T-helper 9 cell (primary cell): ENCODE measurements around the gene PAPPA2.

Experiments used
- DNase-seq: peaks from one replicate; pipeline ENCODE4 v3.0.0-alpha.2; 2020

Gene PAPPA2

DNA sequence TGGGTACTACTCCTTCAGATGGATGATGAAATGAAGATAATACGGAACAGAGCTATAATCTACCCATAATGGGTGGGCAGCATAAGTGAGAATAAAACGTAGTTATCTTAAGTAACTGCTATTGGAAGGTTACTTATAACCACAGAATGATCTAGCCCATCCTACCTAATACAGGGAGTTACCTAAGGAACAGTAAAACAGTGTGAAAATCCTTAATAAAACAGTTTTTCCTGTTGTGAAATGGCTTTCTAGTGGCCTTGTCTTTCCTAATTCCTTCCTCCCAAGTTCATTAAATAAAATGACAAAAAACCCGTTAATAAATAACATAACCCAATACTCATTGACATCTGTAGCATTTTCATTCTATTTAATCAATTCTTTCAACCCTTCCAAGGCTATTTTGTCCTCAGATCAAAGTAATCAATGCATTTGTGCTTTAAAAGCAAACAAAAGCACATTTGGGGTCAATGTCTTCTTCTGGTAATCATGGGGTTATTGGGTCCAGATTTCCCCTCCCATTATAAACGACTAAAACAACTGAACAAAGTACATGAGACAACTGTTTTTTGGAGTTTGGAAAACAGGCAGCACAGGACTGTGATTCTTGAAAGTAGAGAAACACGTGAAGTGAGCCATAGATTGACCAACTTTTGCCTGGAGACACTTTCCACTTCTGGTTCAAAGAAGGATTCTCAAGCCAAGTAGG is 42.0 kb downstream of the PAPPA2 start:
- DNase-seq: no peak

DNA sequence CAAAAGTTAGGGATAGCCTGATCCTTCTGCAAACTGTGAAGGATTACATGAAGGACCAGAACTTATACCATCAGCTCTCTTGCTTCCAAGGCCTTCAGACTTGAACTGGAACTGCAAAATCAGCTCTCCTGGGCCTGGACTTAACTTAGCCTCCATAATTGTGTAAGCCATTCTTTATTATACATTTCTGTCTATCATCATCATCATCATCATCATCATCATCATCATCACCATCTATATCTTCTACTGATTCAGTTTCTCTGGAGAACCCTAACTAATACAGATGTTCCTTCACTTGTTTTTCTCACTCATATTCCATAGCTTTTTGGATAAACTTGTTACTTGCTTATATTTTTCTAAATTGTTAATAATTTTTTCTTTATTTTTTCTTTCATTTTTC is 50.0 kb downstream of the PAPPA2 start:
- DNase-seq: no peak

DNA sequence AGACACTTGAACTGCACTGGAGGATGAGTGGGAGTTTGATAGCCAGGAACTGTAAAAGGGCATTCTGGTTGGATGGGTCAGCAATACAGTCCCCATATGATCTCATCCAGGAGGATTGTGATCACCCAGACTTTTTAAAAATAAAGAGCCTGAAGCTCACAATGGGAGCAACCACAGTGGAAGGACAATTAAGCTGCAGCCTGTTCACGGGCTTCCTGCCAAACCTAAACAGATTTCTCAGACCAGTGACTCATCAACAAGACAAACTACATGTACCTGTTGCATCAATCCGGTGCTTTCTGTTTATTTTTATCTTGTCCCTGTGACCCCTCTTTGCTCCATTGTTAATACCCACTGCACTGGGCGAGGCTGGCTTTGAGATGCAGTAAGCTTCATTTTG is 52.3 kb downstream of the PAPPA2 start:
- DNase-seq: no peak

DNA sequence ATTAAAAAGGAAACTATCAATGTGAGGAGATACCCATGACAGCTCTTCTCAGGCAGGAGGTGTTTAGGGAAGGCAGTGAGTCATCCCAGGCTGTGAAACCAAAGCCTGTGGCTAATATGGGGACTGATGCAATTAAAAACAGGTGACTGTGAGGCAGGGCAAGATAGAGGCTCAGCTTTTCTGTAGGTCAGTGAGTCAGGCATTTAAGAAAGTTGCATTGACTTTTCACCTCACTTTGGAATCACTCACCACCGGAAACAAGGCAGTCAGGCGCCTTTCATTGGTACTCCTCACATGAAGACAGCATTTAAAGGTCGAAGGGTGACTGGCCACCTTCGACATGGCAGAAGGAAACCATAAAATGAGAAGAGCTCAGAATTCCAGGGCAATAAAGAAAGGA is 54.5 kb downstream of the PAPPA2 start:
- DNase-seq: no peak

DNA sequence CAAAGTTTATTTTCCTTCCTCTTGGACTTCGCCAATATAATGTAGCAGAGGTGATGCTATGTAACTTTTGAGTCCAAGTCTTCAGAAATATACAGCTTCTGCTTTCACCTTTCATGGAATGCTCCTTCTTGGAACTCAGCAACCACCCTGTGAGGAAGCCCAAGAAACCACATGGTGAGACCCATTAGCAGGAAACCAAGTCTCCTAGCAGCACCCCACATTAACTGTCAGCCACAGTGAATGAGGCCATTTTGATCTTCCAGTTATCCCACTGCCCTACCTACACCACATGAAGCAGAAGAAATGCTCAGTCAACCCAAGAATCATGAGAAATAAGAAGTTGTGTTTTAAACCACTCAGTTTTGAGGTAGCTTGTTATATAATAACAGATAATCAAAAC is 58.2 kb downstream of the PAPPA2 start:
- DNase-seq: no peak

DNA sequence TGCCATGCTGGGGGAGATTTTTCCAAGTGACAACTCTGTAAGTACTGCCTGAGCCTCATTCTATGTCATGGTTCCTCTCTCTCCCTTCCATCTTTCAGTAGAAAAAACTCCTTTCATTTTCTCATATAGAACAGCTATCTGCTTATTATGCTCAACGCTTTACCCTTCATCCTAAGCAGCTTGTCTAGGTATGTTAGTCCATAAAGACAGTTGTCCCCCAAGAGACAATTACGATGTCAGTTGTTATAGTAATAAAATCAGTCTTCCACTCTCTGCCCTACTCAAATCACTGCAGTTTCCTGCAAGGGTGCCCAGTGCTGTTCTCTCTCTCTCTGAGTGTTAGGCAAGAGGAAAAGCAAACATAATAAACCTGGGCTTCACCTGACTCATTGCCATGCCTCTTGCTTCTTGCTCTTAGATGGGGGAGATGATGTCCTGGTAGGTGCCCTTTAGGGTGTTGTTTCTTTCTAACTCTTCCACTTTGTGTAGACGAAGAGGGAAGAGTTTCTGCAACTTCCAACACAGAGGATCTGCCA is 59.4 kb downstream of the PAPPA2 start:
- DNase-seq: no peak

DNA sequence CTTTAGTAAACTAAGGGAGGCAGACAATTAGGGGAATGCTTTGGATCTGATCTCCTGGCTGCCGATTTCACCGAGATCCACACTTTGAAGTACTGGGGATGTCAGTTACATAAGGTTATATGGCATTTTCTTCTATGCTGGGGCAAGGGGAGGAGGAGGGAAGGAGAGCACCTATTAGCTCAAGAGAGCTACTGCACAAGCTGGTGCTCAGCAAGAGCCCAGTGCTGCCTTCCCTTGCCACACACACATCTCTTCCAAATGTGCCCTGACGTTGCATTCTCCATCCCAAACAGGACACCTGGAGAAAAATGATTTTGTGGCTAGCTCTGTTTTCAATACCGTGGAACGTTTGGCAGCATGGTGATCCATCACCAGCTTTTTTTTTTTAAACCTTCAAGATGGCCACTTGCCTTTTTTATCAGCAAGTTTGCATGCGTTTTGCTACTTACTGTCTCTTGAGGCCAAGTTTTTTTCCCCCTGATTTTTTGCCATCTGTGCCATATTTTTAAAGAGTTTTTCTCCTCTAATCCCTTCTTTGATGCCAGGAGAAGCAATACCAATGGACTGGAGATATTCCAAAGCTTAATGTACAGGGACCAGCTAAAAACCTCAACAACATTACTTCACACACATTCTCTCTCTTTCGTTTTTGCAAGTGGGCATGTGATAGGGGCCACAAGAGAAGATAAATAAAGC is 66.6 kb downstream of the PAPPA2 start:
- DNase-seq: no peak

DNA sequence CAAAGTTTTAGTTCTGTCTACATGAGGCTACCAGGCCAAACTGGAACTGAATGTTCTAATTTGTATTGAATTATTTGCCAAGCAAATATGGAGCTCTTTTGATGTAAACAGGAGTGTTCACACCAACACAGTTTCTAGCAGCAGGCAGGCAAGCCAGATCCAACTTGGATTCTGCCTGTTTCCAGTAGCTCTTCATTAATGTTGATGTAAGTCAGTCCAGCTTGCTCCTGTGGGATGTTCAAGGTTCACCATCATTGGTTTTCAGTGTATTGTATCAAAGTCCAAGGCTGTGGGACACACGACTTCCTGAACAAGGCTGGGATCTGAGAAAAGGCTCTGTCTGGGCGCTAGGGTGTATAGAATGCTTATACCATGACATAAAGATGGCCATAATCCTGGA is 68.1 kb downstream of the PAPPA2 start:
- DNase-seq: no peak

DNA sequence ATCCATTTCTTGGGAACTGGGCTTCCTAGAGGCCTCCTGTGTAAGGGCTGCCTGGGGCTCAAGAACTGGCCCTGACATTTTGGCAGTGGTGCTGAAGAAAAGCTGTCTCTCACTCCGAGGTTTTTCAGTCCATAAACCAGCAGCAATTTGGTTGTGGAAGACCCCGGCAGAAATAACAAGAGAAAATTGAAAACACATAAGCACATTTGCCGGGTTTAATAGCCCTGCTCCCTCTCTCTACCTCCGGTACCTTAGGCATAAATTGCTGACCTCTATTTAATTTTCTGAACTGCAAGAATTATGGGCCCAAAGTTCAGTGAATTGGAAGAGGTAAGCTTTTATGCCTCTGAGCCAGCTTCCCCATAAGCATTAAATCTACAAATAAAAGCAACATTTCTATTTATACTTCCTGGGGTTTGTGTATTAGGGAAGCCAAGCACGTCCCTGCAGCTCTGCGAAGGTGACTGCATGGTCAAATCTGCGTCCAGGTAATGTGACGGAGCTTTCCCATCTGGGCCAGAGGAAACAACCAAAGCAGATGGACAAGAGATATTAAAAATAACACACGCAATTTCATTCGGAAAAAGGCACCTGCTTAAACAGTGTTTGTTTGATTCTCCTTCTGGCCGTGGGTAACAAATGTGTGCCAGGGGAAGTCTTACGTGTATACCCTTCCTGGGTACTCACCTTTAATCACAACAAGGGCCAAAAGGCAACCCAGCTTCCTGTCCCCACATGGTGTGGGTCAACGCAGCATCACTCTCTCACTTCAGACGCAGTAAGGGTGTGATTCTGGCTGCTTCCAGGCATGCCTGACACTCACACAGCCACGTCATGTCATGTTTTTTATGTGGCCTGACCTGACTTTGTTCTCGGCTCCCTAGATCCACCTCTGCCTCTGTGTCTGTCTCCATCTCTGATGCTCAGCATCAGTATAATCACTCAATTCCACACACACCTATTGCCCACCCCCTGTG is 69.2 kb downstream of the PAPPA2 start:
- DNase-seq: no peak

DNA sequence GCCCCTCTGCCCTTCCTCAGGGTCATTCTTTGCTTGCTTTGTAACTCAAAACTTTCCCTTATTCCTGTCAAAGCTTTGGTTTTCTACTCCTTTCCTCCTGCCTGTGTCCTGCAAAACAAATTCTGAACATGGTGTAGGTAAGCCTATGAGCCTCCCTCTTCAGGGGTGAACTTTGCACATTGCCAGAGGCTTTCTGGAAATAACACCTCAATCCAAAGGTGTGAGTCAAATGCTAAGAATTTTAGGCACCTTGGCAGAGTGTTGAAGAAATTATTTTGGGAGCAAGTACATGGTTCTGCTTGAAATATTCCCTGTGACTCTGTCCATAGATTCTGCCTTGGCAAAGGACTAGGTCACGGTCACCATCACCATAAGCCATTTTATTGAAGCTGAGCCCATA is 70.0 kb downstream of the PAPPA2 start:
- no peak for DNase-seq

DNA sequence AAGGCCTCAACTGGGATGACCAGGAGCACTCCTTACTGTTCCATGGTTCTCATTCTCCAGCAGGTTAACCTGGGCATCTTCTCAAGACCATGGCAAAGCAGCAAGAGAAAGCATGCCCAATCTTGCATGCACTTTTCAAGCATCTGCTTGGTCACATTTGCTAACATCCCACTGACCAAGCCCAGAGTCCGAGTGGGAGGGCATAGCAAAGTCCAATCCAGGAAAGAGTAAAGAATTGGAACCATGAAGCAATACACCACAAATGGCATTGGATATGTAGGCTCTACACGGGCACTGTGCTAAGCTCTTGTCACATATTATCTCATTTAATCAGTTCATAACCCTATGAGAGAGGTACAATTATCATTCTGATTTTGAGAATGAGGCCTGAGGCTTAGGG is 73.6 kb downstream of the PAPPA2 start:
- no peak for DNase-seq

DNA sequence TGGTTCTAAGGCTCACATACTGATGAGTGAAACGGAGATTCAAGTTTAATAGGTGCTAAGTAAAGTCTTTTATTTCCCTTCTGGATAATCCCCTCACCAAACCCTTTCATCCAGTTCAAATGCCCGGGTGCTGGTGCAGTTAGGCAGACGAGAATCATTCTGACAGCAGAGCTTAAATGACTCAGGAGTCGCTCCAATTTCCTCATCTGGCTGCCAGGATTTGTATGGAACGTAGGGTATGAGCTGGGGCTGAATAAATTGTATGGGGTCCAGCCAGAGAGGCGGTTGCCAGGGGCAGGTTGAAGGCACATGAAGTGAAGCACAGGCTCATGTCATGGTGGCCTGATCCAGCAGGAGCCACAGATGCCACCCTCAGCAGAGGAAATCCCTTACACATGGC is 76.0 kb downstream of the PAPPA2 start:
- DNase-seq: no peak

DNA sequence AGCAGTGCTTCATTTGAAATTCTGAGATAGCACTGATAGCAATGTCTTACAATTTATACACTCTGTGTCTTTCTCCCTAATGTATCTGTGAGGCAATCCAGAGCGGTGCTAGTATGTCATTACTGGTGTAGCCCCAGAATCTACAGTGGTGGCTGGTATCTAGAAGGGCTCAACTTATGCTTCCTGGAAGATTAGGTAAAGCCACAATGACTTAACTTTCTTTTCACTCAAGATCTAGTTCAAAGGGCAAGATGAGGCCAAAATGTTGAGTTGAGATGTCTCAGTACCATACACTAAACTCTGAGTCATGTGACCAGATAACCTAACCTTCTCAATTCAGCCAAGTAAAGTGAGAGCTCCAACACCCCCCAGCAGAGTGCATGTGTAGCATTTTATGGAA is 77.5 kb downstream of the PAPPA2 start:
- no peak for DNase-seq

DNA sequence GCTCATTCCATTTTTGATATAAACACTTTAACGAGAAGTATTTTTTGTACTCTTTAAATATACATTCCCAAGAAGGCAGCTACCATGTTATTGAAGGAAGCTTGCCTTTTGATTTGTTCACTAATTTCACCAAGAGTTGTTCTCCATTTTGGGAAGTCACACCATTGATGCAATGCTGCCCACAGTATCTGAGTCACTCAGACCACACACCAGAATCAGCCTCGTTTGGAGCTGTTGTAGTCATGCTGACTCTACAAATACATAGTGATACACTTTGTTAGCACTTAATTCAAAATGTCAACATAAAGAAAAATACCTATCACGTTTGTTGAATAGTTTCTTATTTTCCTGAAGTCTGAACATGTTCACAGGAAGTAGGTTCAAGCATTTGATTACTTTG is 78.7 kb downstream of the PAPPA2 start:
- DNase-seq: no peak

DNA sequence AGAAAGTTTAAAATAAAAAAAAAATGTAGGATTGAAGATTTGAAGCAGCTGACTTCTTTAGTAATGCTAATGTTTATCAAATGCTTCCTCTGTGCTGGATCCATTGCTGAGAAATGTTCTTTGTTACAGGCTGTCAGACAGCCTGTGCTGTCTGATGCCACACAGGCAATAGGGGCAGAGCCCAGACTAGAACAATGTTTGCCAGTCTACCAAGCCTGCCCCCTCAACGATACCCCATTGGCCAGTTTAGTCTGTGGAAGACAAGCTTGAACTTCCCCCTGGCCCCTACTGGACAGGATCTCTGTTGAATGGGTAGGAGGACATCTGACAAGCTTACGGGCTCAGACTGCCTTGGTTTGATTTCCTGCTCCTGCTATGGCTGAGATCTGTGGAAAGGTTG is 79.4 kb downstream of the PAPPA2 start:
- DNase-seq: no peak

DNA sequence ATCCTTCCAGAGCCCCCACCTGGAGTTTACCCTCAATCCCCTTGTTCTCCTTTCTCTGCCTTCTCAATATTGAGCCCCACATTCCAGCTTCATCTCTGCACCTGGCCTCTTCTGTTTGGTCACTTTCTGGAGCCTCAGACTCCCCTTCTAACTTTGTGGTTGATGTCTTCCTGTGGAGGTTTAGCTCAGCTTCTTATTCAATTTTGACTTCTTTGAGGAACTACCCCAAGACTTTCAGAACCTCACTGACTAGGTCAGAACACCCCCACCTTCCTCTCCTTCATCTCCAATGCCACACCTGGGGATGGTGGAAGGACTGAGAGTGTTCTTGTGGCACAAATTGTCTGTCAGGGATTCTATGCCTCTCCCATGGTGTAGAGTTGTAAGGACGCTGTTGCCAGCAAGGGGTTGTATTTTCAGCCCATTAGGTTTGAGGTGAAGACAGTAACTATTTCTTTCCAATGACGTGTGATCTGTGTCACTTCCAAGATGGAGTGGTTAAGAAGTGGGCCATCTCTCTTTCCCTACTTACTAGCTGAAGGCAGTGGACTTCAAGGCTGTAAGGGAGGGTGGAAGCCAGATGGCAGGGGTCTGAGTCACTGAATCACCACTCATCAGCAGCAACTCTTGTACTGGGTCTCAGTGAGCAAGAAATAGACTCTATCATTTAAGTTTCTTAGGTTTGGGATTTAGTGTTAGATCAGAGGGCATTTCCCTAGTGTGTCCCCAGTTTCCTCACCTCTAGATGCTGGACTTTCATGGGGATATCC is 80.6 kb downstream of the PAPPA2 start:
- DNase-seq: no peak

DNA sequence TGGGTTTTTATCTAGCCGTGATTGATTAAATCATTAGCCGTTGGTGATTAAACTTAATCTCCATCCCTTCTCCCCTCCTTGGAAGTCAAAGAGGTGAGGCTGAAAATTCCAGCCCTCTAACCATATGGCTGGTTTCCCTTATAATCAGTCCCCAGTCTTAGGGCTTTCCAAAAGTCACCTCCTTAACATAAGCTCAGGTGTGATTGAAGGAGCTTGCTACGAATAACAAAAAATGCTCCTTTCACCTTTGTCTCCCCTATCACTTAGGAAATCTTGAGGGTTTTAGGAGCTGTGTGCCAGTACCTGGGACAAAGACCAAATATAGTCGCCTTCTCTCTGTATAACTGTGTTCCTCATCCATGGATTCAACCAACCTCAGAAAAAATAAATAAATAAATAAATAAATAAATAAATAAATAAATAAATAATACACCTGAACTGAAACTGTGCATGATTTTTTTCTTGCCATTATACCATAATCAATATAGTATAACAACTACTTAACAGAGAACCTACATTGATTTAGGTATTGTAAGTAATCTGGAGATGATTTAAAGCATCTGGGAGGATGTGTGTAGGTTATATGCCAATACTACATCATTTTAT is 82.2 kb downstream of the PAPPA2 start:
- no peak for DNase-seq

DNA sequence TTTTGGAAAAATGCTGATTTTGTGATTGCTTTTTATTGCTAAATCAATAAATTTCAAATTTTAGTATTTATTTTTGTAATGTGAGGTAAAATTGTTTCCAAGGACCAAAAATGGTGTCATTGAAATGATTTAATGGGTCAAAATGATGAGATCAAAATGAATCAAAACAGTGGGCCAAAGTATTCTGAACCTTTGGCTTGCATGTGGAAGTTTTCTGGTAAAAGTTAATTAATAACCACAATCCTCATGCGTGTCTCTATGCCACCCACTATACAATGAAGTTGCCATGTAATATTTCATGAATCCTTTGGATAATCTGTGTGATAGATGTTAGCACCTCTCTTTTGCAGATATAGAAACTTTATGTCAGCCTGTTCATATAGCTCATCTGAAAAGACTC is 83.8 kb downstream of the PAPPA2 start:
- DNase-seq: no peak

DNA sequence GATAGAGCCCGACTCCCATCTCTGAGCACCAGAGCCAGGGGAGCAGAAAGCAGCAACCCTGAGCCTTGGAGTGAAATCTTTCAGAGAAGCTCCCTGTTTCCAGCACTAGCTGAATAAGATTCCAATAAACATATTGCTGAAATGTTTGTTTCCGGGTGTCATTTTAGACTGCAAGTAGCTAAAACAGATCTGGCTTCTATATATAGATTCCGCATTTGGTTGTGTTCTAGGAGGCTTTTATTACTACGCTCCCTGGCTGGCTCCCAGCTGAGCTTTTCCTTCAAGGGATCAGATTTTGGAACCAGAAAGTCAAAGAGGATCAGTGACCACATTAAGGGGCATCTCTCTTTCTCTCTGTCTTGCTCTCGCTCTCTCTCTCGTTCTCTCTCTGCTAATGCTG is 88.2 kb downstream of the PAPPA2 start:
- no peak for DNase-seq

DNA sequence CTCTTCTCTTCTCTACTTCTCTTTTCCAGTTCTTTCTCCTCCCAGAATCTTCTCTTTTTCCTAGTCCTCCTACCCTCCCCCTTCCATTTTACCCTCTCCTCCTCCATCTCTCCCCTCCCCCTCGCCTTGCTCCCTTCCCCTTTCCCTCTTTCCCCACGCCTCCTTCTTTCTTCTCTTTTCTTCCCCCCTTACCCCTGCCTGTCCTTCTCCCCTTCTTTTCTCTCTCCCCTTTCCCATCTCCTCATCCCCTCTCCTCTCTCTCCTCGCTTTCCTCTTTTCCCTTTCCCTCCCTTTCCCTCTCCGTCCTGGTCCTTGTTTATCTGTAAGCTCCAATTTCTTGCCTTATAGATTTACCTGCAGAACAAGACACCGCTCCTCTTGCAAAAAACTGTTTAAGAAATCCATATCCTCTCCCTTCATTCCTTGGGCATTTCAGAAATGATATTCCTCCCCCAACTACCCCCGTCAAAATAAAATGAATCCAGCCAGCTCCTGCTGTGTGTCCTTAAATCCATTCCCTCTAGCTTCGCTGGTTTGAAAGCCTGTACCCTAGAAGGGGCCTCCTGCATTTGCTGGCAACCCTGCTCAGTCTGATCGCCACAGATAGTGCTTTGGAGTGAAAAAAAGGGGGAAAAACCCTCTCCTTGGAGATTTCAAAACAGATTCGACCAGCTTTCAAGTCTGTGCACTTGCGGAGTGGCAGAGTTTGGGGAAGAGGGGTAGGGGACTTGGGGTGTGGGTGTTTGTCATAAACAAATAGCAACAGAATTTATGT is 89.4 kb downstream of the PAPPA2 start:
- no peak for DNase-seq

DNA sequence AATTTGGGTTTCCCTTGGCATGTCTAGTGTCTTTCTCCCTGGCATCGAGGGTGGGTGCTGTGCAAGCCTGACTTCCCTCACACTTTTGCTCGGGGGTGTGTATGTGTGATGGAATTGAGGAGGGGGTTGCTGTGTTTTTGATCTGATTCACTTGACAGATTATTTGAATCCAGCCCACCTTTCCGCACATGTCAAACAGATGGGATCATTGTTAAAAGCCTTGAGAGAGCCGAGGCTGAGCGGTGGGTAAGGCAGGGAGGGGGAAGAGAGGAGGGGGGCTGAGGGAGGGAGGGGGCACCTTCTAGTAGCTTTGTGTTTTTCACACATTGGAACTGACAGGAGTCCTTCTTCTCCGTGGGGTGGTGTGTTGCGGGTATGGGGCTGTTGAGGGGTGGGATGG is 90.0 kb downstream of the PAPPA2 start:
- no peak for DNase-seq
